Type B pancreatic cell (in vitro differentiated cells): Measurements from ENCODE around the gene ACAT2. TPM values are rescaled to one million over a fixed set of nuclear protein-coding genes. Genes with fewer than 3 reads are reported as not detected.

Experiments used
- DNase-seq: peaks from one replicate; pipeline ENCODE4 v3.0.0; 2021; ENCODE audit warnings: mixed read lengths; ENCODE audit not compliant: unreplicated experiment; ENCODE audit errors: extremely low spot score
- H3K27ac Mint-ChIP-seq: 2 replicates; pipeline ENCODE4 v1.8.0; 2021; ENCODE audit warnings: mild to moderate bottlenecking, mixed read lengths
- H3K27me3 Mint-ChIP-seq: 2 replicates; pipeline ENCODE4 v1.8.0; 2021; ENCODE audit warnings: mixed read lengths
- H3K36me3 Mint-ChIP-seq: 2 replicates; pipeline ENCODE4 v1.8.0; 2021; ENCODE audit warnings: mixed read lengths
- H3K4me1 Mint-ChIP-seq: one replicate; pipeline ENCODE4 v1.8.0; 2021; ENCODE audit warnings: mixed read lengths; ENCODE audit not compliant: unreplicated experiment
- H3K4me3 Mint-ChIP-seq: 2 replicates; pipeline ENCODE4 v1.8.0; 2021; ENCODE audit warnings: mild to moderate bottlenecking, mixed read lengths
- H3K9me3 Mint-ChIP-seq: 2 replicates; pipeline ENCODE4 v1.8.0; 2021; ENCODE audit warnings: mixed read lengths
- CTCF ChIP-seq: fragments of 200-600 bp; sonication (generic); conservative IDR thresholded peaks from 2 replicates; pipeline ENCODE4 v1.5.0; 2021; ENCODE audit warnings: antibody characterized with exemption, mild to moderate bottlenecking
- total RNA-seq: library from RNA; stranded (reverse); gene quantifications from 2 replicates; pipeline ENCODE4 v1.2.1, GENCODE V29; 2021; ENCODE audit warnings: low replicate concordance

Gene ACAT2
- total RNA-seq, 1 donor from 2014 or later, result 67.4 TPM

GRCh38 chr6:159828074-159828473, 66.2 kb downstream of the ACAT2 start:
- no peak for DNase-seq
- Mint-ChIP-seq H3K36me3 (no peaks in the 10 kb centered on the region), H3K27ac (no peak overlapping the region), H3K4me1 (peaks cover 4% of the 10 kb centered on the region), H3K27me3 (peaks cover 11% of the 10 kb centered on the region), H3K4me3 (no peak overlapping the region), H3K9me3 (no peaks in the 10 kb centered on the region)
- no peak for TF ChIP-seq CTCF

Other genes with a start within 250 kb of the ACAT2 start
- 78.1 and 100 TPM in 2 replicates for gene SOD2, start 68.8 kb upstream of the ACAT2 start, total RNA-seq
- 96.9 and 108 TPM in 2 replicates for gene WTAP, start 34.5 kb upstream of the ACAT2 start, total RNA-seq
- gene TCP1, start 27.6 kb downstream of the ACAT2 start, total RNA-seq, result 206 and 235 TPM in 2 replicates
- gene MRPL18, start 28.4 kb downstream of the ACAT2 start, total RNA-seq, result 59.1 and 65.2 TPM in 2 replicates
- gene PNLDC1, start 38.2 kb downstream of the ACAT2 start, total RNA-seq, result 0.17 TPM in 1 of 2 replicates, not detected in the other
- not detected in 2 replicates for gene MAS1, start 128.9 kb downstream of the ACAT2 start, total RNA-seq
- gene IGF2R, start 207.0 kb downstream of the ACAT2 start, total RNA-seq, result 79.8 and 95.5 TPM in 2 replicates